GM12878 (cell line): ENCODE measurements around the gene DIP2C. TPM values are rescaled to one million over a fixed set of nuclear protein-coding genes. Genes with fewer than 3 reads are reported as not detected.

Source experiments
- ATAC-seq: fragments of 200-7000 bp; cut with Tn5 transposase; 3 replicates; pipeline ENCODE4 v1.9.1; 2020; ENCODE audit warnings: mild to moderate bottlenecking, moderate library complexity
- BruUV-seq: library from RNA; stranded (reverse); fragments of 400-500 nt; replicated peaks from 2 replicates; lab custom pipeline; 2021; lab: Mats Ljungman, UMichigan
- CTCF ChIA-PET: fragments of 300-600 bp; sonication (Branson Sonifier 250); formaldehyde crosslinking; extraction: SDS; loops from one replicate; lab custom pipeline; 2021; ENCODE audit warnings: inconsistent platforms; lab: Yijun Ruan, JAX
- POLR2A ChIA-PET: fragments of 350-600 bp; formaldehyde crosslinking; extraction: SDS; loops from one replicate; lab custom pipeline; 2021; ENCODE audit warnings: inconsistent platforms; lab: Charles Lee
- RAD21 ChIA-PET: fragments of 300-600 bp; sonication (Branson Sonifier 250); formaldehyde crosslinking; loops from one replicate; lab custom pipeline; 2023; ENCODE audit warnings: antibody characterized with exemption; ENCODE audit not compliant: unreplicated experiment; lab: Charles Lee
- SMC1A ChIA-PET: fragments of 300-600 bp; sonication (Branson Sonifier 250); formaldehyde crosslinking; loops from one replicate; lab custom pipeline; 2023; ENCODE audit not compliant: unreplicated experiment, uncharacterized antibody; lab: Charles Lee
- DNase-seq: peaks from one replicate; pipeline ENCODE4 v3.0.0-alpha.2; 2011; ENCODE audit warnings: low read depth, low spot score
- FAIRE-seq: peaks from 3 replicates; lab custom pipeline; 2011; peaks lifted over from hg19 to GRCh38; lab: Jason Lieb, UNC
- H2AFZ ChIP-seq: 2 replicates; pipeline ENCODE4 v1.6.0; 2011; ENCODE audit warnings: low read depth, low read length, control low read depth; ENCODE audit not compliant: control insufficient read depth
- H3K27ac ChIP-seq: 2 replicates; pipeline ENCODE4 v1.5.1; 2011; ENCODE audit warnings: control low read depth; ENCODE audit not compliant: control insufficient read depth, insufficient read depth
- H3K27me3 ChIP-seq, 2 experiments: replicated peaks in 1 of 2; 2 replicates each; pipeline versions ENCODE4 v1.6.0 to v1.6.1; 2011; ENCODE audit warnings: low read length in 1 of 2; ENCODE audit not compliant: control insufficient read depth in 2 of 2, insufficient read depth in 2 of 2
- H3K36me3 ChIP-seq, 2 experiments: 2 replicates each; pipeline ENCODE4 v1.5.1; 2011; ENCODE audit warnings: low read length in 1 of 2; ENCODE audit not compliant: control insufficient read depth in 2 of 2, insufficient read depth in 2 of 2
- H3K4me1 ChIP-seq: 2 replicates; pipeline ENCODE4 v1.6.1; 2011; ENCODE audit warnings: mild to moderate bottlenecking, low read length, moderate library complexity, mixed read lengths; ENCODE audit not compliant: control insufficient read depth, insufficient read depth
- H3K4me2 ChIP-seq: 2 replicates; pipeline ENCODE4 v1.6.0; 2011; ENCODE audit warnings: control low read depth; ENCODE audit not compliant: control insufficient read depth, insufficient read depth
- H3K4me3 ChIP-seq: fragments of 200-600 bp; sonication (generic); 2 replicates; pipeline ENCODE4 v1.5.1; 2016
- H3K79me2 ChIP-seq: 2 replicates; pipeline ENCODE4 v1.6.0; 2011; ENCODE audit warnings: low read length; ENCODE audit not compliant: control insufficient read depth, insufficient read depth
- H3K9ac ChIP-seq: 2 replicates; pipeline ENCODE4 v1.8.0; 2011; ENCODE audit warnings: low read length, control low read depth, mixed read lengths; ENCODE audit not compliant: control insufficient read depth, insufficient read depth
- H3K9me3 ChIP-seq: replicated peaks from 3 replicates; pipeline ENCODE4 v1.5.1; 2011; ENCODE audit warnings: mild to moderate bottlenecking, low read length; ENCODE audit not compliant: control insufficient read depth, insufficient read depth
- H4K20me1 ChIP-seq: 2 replicates; pipeline ENCODE4 v1.6.0; 2011; ENCODE audit not compliant: control insufficient read depth, insufficient read depth
- EZH2 ChIP-seq: IDR thresholded peaks from 2 replicates; pipeline ENCODE4 v1.6.1; 2012; ENCODE audit warnings: low read depth, mild to moderate bottlenecking, control low read depth, inconsistent platforms, low read length, borderline replicate concordance; ENCODE audit not compliant: control insufficient read depth
- JUNB ChIP-seq: IDR thresholded peaks from 2 replicates; pipeline ENCODE4 v1.6.1; 2016; ENCODE audit warnings: antibody characterized with exemption, mild to moderate bottlenecking
- MXI1 ChIP-seq: fragments of 150-350 bp; IDR thresholded peaks from 2 replicates; pipeline ENCODE4 v1.6.1; 2011; ENCODE audit warnings: low read depth, mild to moderate bottlenecking, inconsistent platforms, low read length, improper control_type of control experiment
- NFXL1 ChIP-seq: fragments of 450-650 bp; IDR thresholded peaks from 2 replicates; pipeline ENCODE4 v1.6.1; 2017; ENCODE audit warnings: antibody characterized with exemption, mild to moderate bottlenecking, borderline replicate concordance
- SREBF1 ChIP-seq: IDR thresholded peaks from 2 replicates; pipeline ENCODE4 v1.6.1; 2012; ENCODE audit warnings: mild to moderate bottlenecking, low read length
- SRF ChIP-seq, 2 experiments: IDR thresholded peaks; 2 replicates each; pipeline ENCODE4 v1.6.1; 2011; ENCODE audit warnings: low read depth in 2 of 2, low read length in 2 of 2, mild to moderate bottlenecking in 1 of 2, moderate library complexity in 1 of 2
- STAT1 ChIP-seq: fragments of 450-650 bp; conservative IDR thresholded peaks from 2 replicates; pipeline ENCODE4 v1.6.1; 2014; ENCODE audit warnings: antibody characterized with exemption, mild to moderate bottlenecking
- TCF7 ChIP-seq: IDR thresholded peaks from 2 replicates; pipeline ENCODE4 v1.6.1; 2014; ENCODE audit warnings: antibody characterized with exemption, borderline replicate concordance
- WGBS: methylation state at CpG from one replicate; pipeline ENCODE4 v1.1.6; 2016; ENCODE audit warnings: low lambda C conversion rate; ENCODE audit not compliant: insufficient replicate concordance, insufficient coverage; ENCODE audit errors: missing lambda C conversion rate; 5-methylcytosine and 5-hydroxymethylcytosine counted together
- in situ Hi-C: fragments of 300-500 bp; cut with MboI; formaldehyde crosslinking; loops from 9 replicates; pipeline ENCODE4 v1.14.3; 2018; ENCODE audit warnings: mixed read lengths
- intact Hi-C: fragments of 100-400 bp; cut with micrococcal nuclease; formaldehyde crosslinking; loops from one replicate; pipeline ENCODE4 v1.14.2; 2022; ENCODE audit not compliant: unreplicated experiment
- polyA plus RNA-seq, 11 experiments: library from polyadenylated mRNA; depleted of rRNA in 4 of 11; unstranded in 6 of 11; stranded (reverse) in 5 of 11; fragments of >200 nt; fragmentation: Nextera tagmentation in 4 of 11; fragmentation: Illumina TruSeq in 1 of 11; extraction: Ambion mirVana in 4 of 11; extraction: Trizol in 1 of 11; gene quantifications; 1 replicate in 1 of 11; 2 replicates in 10 of 11; pipeline versions ENCODE4 v1.2.1 to v1.2.3, GENCODE V29; 2011 to 2016; ENCODE audit warnings: inconsistent platforms in 2 of 11, missing spikeins in 2 of 11, low read depth in 1 of 11
- total RNA-seq, 4 experiments: library from RNA; depleted of rRNA in 3 of 4; stranded (reverse); fragments of >200 nt in 3 of 4; fragmentation: Illumina TruSeq in 1 of 4; extraction: Trizol in 1 of 4; gene quantifications; 2 replicates each; pipeline versions ENCODE4 v1.2.1 to v1.2.3, GENCODE V29; 2013 to 2021

Gene DIP2C
- total and polyA plus RNA-seq, 10 of the 15 experiments (the other 5 are each of a cell fraction or from before 2014, with no cell fraction given): 0.01 to 0.10 (median 0.06) TPM

GRCh38 chr10:639001-639750 lies 50.3 kb downstream of the DIP2C start (continued):
- no peak for TF ChIP-seq SRF (IDR thresholded peaks at IDR 0.05; ENCODE audit: low read depth in 2 of 2, low read length in 2 of 2)
- TF ChIP-seq MXI1: no peak
- no peak for TF ChIP-seq EZH2
- TF ChIP-seq NFXL1: no peak
- TF ChIP-seq TCF7: no peak

- Histone ChIP-seq H3K9ac (no peak overlapping the region), H3K79me2 (no peaks in the 10 kb centered on the region), H2AFZ (no peak overlapping the region), H4K20me1 (no peaks in the 10 kb centered on the region), H3K4me2 (no peak overlapping the region), H3K36me3 (no peaks in the 10 kb centered on the region), H3K27ac (no peak overlapping the region), H3K4me1 (no peaks in the 10 kb centered on the region), H3K9me3 (no peaks in the 10 kb centered on the region), H3K4me3 (no peak overlapping the region), H3K27me3 (no peaks in the 10 kb centered on the region; a peak in 2 of 4 replicates)
- no peak for DNase-seq
- no TSS peak for BruUV-seq
- in situ Hi-C loops: no loop called here
- ChIA-PET POLR2A (no interaction called here), RAD21 (no interaction called here), CTCF (no interaction called here), SMC1A (no interaction called here)
- 22% methylated on average over 9 of the region's 9 CpGs for WGBS
- no peak for FAIRE-seq
- intact Hi-C loops: no loop called here
- TF ChIP-seq JUNB: no peak
- TF ChIP-seq STAT1: no peak
- no peak for TF ChIP-seq SREBF1
- no peak for ATAC-seq
Measured at GRCh38 chr10:637771-638195, 51.7 kb downstream of the DIP2C start.
